Lung (tissue), 12 donors: ENCODE data around the gene UBE2D3. TPM values are rescaled to one million over a fixed set of nuclear protein-coding genes. Genes with fewer than 3 reads are reported as not detected.

ENCODE experiments used
- ATAC-seq: fragments of 200-7000 bp; cut with Tn5 transposase; one replicate; pipeline ENCODE4 v1.9.1; 2020; ENCODE audit warnings: moderate number of reproducible peaks; ENCODE audit not compliant: insufficient read depth, low FRiP score
- DNase-seq, 3 donors: peaks; one replicate each; pipeline ENCODE4 v3.0.0-alpha.2; 2013 to 2017
- H3K27ac ChIP-seq, 2 donors: one replicate each; pipeline ENCODE4 v1.5.1; 2013; ENCODE audit warnings: mild to moderate bottlenecking in 2 of 2, moderate library complexity in 2 of 2, control low read depth in 1 of 2, inconsistent platforms in 1 of 2, low read depth in 1 of 2, low read length in 1 of 2
- H3K27me3 ChIP-seq, 3 donors: one replicate each; pipeline ENCODE4 v1.5.1; 2013; ENCODE audit warnings: low read length in 2 of 3; ENCODE audit not compliant: control insufficient read depth in 3 of 3, insufficient read depth in 3 of 3
- H3K36me3 ChIP-seq, 4 donors: one replicate each; pipeline ENCODE4 v1.5.1; 2013; ENCODE audit warnings: low read length in 4 of 4, mild to moderate bottlenecking in 1 of 4, moderate library complexity in 1 of 4; ENCODE audit not compliant: control insufficient read depth in 4 of 4, insufficient read depth in 4 of 4
- H3K4me1 ChIP-seq, 5 donors: one replicate each; pipeline ENCODE4 v1.5.1; 2013; ENCODE audit warnings: low read length in 5 of 5, mild to moderate bottlenecking in 2 of 5, moderate library complexity in 1 of 5; ENCODE audit not compliant: control insufficient read depth in 5 of 5, insufficient read depth in 5 of 5
- H3K4me3 ChIP-seq: one replicate; pipeline ENCODE4 v1.5.1; 2013; ENCODE audit warnings: mild to moderate bottlenecking, control low read depth, moderate library complexity
- H3K9ac ChIP-seq, 2 donors: one replicate each; pipeline ENCODE4 v1.5.1; 2013; ENCODE audit warnings: low read length in 2 of 2, control low read depth in 1 of 2; ENCODE audit not compliant: insufficient read depth in 1 of 2
- H3K9me3 ChIP-seq, 4 donors: one replicate each; pipeline ENCODE4 v1.5.1; 2013; ENCODE audit warnings: low read length in 3 of 4, mild to moderate bottlenecking in 1 of 4, moderate library complexity in 1 of 4; ENCODE audit not compliant: control insufficient read depth in 4 of 4, insufficient read depth in 3 of 4
- WGBS, 2 donors: extraction: QIAGEN DNeasy Blood & Tissue Kit; methylation state at CpG; one replicate each; pipeline ENCODE4 v1.1.7; 2013; 5-methylcytosine and 5-hydroxymethylcytosine counted together
- polyA plus RNA-seq, 2 donors: library from polyadenylated mRNA; stranded (reverse); fragments of 200-250 nt; gene quantifications; one replicate each; pipeline ENCODE4 v1.2.1, GENCODE V29; 2013
- total RNA-seq, 2 donors: library from RNA; depleted of rRNA in 1 of 2; stranded (reverse); fragments of >200 nt in 1 of 2; gene quantifications; one replicate each; pipeline ENCODE4 v1.2.1, GENCODE V29; 2014 to 2021
- TF ChIP-seq, protein P1 (sequence below): IDR thresholded peaks from 2 replicates; pipeline ENCODE4 v1.5.1; 2012; ENCODE audit warnings: mild to moderate bottlenecking; ENCODE audit errors: control extremely low read depth, extremely low read depth
- donor health status: control.
- donor health status: control.
- donor health status: Bipolar disorder and iron deficiency.
- donor health status: healthy.
- donor health status: DM: yes; HTN: yes; CAD: no.

Gene UBE2D3
- total and polyA plus RNA-seq, 4 donors: 165 to 373 (median 273) TPM

GRCh38 chr4:102761906-102762305, 65.4 kb downstream of the UBE2D3 start:
- TF ChIP-seq, protein P1, sequence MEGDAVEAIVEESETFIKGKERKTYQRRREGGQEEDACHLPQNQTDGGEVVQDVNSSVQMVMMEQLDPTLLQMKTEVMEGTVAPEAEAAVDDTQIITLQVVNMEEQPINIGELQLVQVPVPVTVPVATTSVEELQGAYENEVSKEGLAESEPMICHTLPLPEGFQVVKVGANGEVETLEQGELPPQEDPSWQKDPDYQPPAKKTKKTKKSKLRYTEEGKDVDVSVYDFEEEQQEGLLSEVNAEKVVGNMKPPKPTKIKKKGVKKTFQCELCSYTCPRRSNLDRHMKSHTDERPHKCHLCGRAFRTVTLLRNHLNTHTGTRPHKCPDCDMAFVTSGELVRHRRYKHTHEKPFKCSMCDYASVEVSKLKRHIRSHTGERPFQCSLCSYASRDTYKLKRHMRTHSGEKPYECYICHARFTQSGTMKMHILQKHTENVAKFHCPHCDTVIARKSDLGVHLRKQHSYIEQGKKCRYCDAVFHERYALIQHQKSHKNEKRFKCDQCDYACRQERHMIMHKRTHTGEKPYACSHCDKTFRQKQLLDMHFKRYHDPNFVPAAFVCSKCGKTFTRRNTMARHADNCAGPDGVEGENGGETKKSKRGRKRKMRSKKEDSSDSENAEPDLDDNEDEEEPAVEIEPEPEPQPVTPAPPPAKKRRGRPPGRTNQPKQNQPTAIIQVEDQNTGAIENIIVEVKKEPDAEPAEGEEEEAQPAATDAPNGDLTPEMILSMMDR: no peak
- no peak for ATAC-seq
- Histone ChIP-seq H3K36me3 (peaks cover 0 to 4% (median 0%) of the 10 kb centered on the region in 4 donors), H3K4me3 (no peak overlapping the region), H3K9me3 (no peaks in the 10 kb centered on the region), H3K4me1 (peaks cover 0 to 9% (median 3%) of the 10 kb centered on the region in 5 donors), H3K9ac (no peak overlapping the region), H3K27me3 (peaks cover 0 to 3% (median 0%) of the 10 kb centered on the region in 3 donors), H3K27ac (no peak overlapping the region)
- WGBS, 2 donors: 84 to 85% methylated on average over 14 of the region's 14 CpGs
- no peak for DNase-seq

GRCh38 chr4:102761296-102761701, 66.1 kb downstream of the UBE2D3 start:
- TF ChIP-seq, protein P1: no peak
- 4 to 6% methylated on average over 15 of the region's 15 CpGs for WGBS, 2 donors
- peak in 1 of 3 donors; percentile 36 for DNase-seq
- Histone ChIP-seq H3K36me3 (peaks cover 0 to 4% (median 0%) of the 10 kb centered on the region in 4 donors), H3K4me3 (peak overlapping the region; percentile 83), H3K27ac (peak overlapping the region; percentile 51 to 68), H3K4me1 (peaks cover 0 to 9% (median 3%) of the 10 kb centered on the region in 5 donors), H3K27me3 (peaks cover 0 to 3% (median 0%) of the 10 kb centered on the region in 3 donors), H3K9ac (peak overlapping the region; percentile 67 to 93), H3K9me3 (no peaks in the 10 kb centered on the region)
- peak; percentile 12 for ATAC-seq

- 0 to 1% methylated on average over 54 to 60 of the region's 60 CpGs for WGBS, 2 donors
- Histone ChIP-seq H3K9ac (peak within 1 kb of the TSS; percentile 82 to 98), H3K27ac (peak within 1 kb of the TSS; percentile 82 to 96), H3K9me3 (no peaks in the 10 kb centered on the region), H3K4me1 (peaks cover 0 to 9% (median 3%) of the 10 kb centered on the region in 5 donors), H3K27me3 (peaks cover 0 to 3% (median 0%) of the 10 kb centered on the region in 3 donors), H3K4me3 (peak within 1 kb of the TSS; percentile 83), H3K36me3 (peaks cover 0 to 4% (median 0%) of the 10 kb centered on the region in 4 donors)
- DNase-seq (peak; percentile 83 to 91 (median 88)), ATAC-seq (peak; percentile 98)
- TF ChIP-seq, protein P1: no peak
These were observed 66.6 kb downstream of the UBE2D3 start, which contains the start of gene MANBA for GRCh38 chr4:102760645-102761295. Gene MANBA (minus strand): TSS chr4:102760968. CDS start chr4:102760894, 74 bp downstream.
